GM06990 (cell line): ENCODE results near the gene PRKCE.

Experiments
- DNase-seq: peaks from one replicate; pipeline ENCODE4 v3.0.0-alpha.2; 2011; ENCODE audit not compliant: insufficient read length; ENCODE audit errors: extremely low read depth
- H3K27me3 ChIP-seq: replicated peaks from 2 replicates; pipeline ENCODE4 v1.6.0; 2011; ENCODE audit warnings: low read length; ENCODE audit not compliant: control insufficient read depth, insufficient read depth
- H3K36me3 ChIP-seq: 2 replicates; pipeline ENCODE4 v1.5.1; 2011; ENCODE audit warnings: low read length; ENCODE audit not compliant: control insufficient read depth, insufficient read depth
- H3K4me3 ChIP-seq: replicated peaks from 2 replicates; pipeline ENCODE4 v1.5.1; 2011; ENCODE audit warnings: low read depth, mild to moderate bottlenecking, control low read depth, low read length
- CTCF ChIP-seq: IDR thresholded peaks from 2 replicates; pipeline ENCODE4 v1.5.1; 2011; ENCODE audit warnings: low read length, control low read depth, mild to moderate bottlenecking, inconsistent platforms; ENCODE audit not compliant: insufficient read depth, poor library complexity, severe bottlenecking

The PRKCE gene

GRCh38 chr2:45788401-45788800 lies 136.9 kb downstream of the PRKCE start:
- DNase-seq: no peak
- H3K27me3 ChIP-seq: no peaks in the 10 kb centered on the region
- TF ChIP-seq CTCF: no peak
- H3K36me3 ChIP-seq: no peaks in the 10 kb centered on the region
- no peak overlapping the region for H3K4me3 ChIP-seq

GRCh38 chr2:45789317-45789716 lies 137.8 kb downstream of the PRKCE start:
- TF ChIP-seq CTCF: no peak
- no peaks in the 10 kb centered on the region for H3K27me3 ChIP-seq
- H3K36me3 ChIP-seq: no peaks in the 10 kb centered on the region
- H3K4me3 ChIP-seq: no peak overlapping the region
- DNase-seq: no peak

- DNase-seq: no peak
- Histone ChIP-seq H3K27me3 (no peaks in the 10 kb centered on the region), H3K36me3 (no peaks in the 10 kb centered on the region), H3K4me3 (no peak overlapping the region)
- no peak for TF ChIP-seq CTCF
Measured at GRCh38 chr2:45789961-45790723, 138.7 kb downstream of the PRKCE start.

- Histone ChIP-seq H3K27me3 (no peaks in the 10 kb centered on the region; the same call in 1 of the 2 replicates), H3K4me3 (no peak overlapping the region), H3K36me3 (no peaks in the 10 kb centered on the region)
- no peak for DNase-seq
- no peak for TF ChIP-seq CTCF
Measured at GRCh38 chr2:45793305-45793962, 142.0 kb downstream of the PRKCE start.

GRCh38 chr2:45794134-45794617 lies 142.7 kb downstream of the PRKCE start:
- TF ChIP-seq CTCF: no peak
- H3K36me3 ChIP-seq: no peaks in the 10 kb centered on the region
- H3K4me3 ChIP-seq: no peak overlapping the region
- no peaks in the 10 kb centered on the region; the same call in 1 of the 2 replicates for H3K27me3 ChIP-seq
- no peak for DNase-seq
